Cardiac muscle cell (in vitro differentiated cells and primary cell): ENCODE results near the gene ACTBL2. TPM values are rescaled to one million over a fixed set of nuclear protein-coding genes. Genes with fewer than 3 reads are reported as not detected.

Experiments
- DNase-seq, 2 donors: peaks; one replicate each; pipeline versions ENCODE4 v3.0.0 to v3.0.0-alpha.2; 2010 to 2017; ENCODE audit warnings: low read depth in 1 of 2, low spot score in 1 of 2
- H3K27ac ChIP-seq: fragments of 200-600 bp; sonication (generic); 2 replicates; pipeline ENCODE4 v1.5.1; 2016
- H3K27me3 ChIP-seq: fragments of 200-600 bp; sonication (generic); 2 replicates; pipeline ENCODE4 v1.6.0; 2016; ENCODE audit warnings: control low read depth
- H3K36me3 ChIP-seq: fragments of 200-600 bp; sonication (generic); 2 replicates; pipeline ENCODE4 v1.5.1; 2016; ENCODE audit warnings: control low read depth
- H3K4me1 ChIP-seq: fragments of 200-600 bp; sonication (generic); 2 replicates; pipeline ENCODE4 v1.8.1; 2017; ENCODE audit warnings: low read depth, mild to moderate bottlenecking, mixed run types
- H3K4me3 ChIP-seq: fragments of 200-600 bp; sonication (generic); 2 replicates; pipeline ENCODE4 v1.5.1; 2016; ENCODE audit warnings: mild to moderate bottlenecking
- H3K9me3 ChIP-seq: fragments of 200-600 bp; sonication (generic); 2 replicates; pipeline ENCODE4 v1.5.1; 2017; ENCODE audit warnings: low read depth, mild to moderate bottlenecking, control low read depth
- CTCF ChIP-seq: IDR thresholded peaks from 2 replicates; pipeline ENCODE4 v1.5.1; 2012; ENCODE audit warnings: low read depth, mild to moderate bottlenecking, low read length
- polyA plus RNA-seq: library from polyadenylated mRNA; unstranded; fragments of >200 nt; fragmentation: Nextera tagmentation; extraction: Ambion mirVana; gene quantifications from 2 replicates; pipeline ENCODE4 v1.2.1, GENCODE V29; 2016
- total RNA-seq: library from RNA; depleted of rRNA; stranded (reverse); fragments of >200 nt; gene quantifications from 2 replicates; pipeline ENCODE4 v1.2.3, GENCODE V29; 2016

Gene ACTBL2
- total and polyA plus RNA-seq, 2 experiments from 2014 or later = not detected

- H3K4me1 ChIP-seq = peaks cover 35% of the 10 kb centered on the region
- no peak for TF ChIP-seq CTCF
- H3K27me3 ChIP-seq = no peaks in the 10 kb centered on the region
- DNase-seq = no peak
- no peaks in the 10 kb centered on the region for H3K36me3 ChIP-seq
- H3K27ac ChIP-seq = peak overlapping the region; percentile 95
- no peak overlapping the region for H3K4me3 ChIP-seq
- H3K9me3 ChIP-seq = no peaks in the 10 kb centered on the region
Observed at GRCh38 chr5:57445705-57446037, 36.9 kb downstream of the ACTBL2 start.

DNA sequence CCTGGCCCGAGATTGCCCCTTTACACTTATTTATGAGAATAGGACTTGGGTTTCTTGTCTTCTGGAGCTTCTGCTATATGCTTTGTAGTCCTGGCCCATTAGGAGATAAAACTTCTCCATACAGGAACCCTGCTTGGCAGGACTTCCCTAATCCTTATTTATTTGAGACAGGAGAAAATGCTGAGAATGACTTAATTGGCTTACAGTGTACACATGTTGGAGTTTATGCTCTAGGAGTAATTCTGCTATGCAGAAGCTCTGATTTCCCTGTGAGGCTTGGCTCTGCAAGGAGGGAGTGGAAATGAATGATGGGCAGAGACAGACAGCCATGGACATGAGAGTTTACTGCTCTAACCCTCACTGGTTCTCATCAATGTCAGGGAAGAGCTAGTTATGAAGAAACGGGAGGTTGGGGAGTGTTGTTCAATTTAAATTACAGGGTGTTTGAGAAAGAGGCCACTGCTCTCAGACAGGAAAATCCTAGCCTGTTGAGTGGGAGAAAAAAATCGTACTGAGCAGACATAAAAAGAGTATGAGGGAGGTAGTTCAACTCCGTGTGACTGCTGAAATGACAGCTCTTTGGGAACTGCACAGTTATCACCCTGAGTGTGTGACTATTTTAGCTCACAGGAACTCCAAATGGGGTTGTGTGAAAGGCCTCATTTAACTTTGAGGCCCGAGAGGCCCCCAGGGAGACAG, 37.5 kb downstream of the ACTBL2 start:
- DNase-seq = peak in 1 of 2 donors; percentile 65
- peaks cover 35% of the 10 kb centered on the region for H3K4me1 ChIP-seq
- H3K27ac ChIP-seq = peak overlapping the region; percentile 95
- no peaks in the 10 kb centered on the region for H3K27me3 ChIP-seq
- no peak for TF ChIP-seq CTCF
- no peaks in the 10 kb centered on the region for H3K9me3 ChIP-seq
- no peaks in the 10 kb centered on the region for H3K36me3 ChIP-seq
- H3K4me3 ChIP-seq = no peak overlapping the region

DNA sequence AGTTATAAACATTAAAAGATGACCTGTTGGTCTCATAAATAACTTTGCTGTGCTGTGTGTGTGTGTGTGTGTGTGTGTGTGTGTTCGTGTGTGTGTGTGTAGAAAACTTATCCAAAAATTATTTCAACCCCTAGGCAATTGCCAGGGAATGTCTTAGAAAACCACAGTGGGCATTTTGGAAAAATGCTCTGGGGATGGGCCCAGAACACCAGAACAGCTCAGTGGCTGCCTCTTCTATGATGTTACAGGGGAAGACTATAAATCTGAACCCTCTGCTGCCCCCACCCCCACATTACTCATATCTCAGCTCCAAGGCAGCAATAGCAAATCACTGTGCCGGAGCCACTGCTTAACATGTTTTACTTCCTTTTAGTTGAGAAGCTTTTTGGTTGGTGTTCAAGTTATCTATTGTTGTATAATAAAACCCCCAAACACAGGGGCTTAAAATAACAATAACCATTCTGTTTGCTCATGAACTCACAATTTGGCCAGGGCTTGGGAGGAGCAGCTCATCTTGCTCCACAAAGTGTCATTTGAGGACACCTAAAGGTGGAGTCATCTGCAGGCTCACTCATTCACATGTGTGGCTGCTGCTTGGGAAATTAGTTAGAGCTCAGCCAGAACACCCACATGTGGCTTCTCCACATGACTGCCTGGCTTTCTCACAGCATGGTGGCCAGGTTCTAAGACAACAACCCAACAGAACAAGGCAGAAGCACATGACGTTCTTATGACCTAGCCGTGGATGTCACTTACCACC, 40.4 kb downstream of the ACTBL2 start:
- no peak overlapping the region for H3K4me3 ChIP-seq
- peak in 1 of 2 donors; percentile 97 for DNase-seq
- no peak for TF ChIP-seq CTCF
- no peaks in the 10 kb centered on the region for H3K9me3 ChIP-seq
- H3K27ac ChIP-seq = peak overlapping the region; percentile 71
- H3K27me3 ChIP-seq = no peaks in the 10 kb centered on the region
- peaks cover 29% of the 10 kb centered on the region for H3K4me1 ChIP-seq
- no peaks in the 10 kb centered on the region for H3K36me3 ChIP-seq

GRCh38 chr5:57441557-57441956, 41.1 kb downstream of the ACTBL2 start:
- TF ChIP-seq CTCF = no peak
- Histone ChIP-seq H3K4me1 (peaks cover 25% of the 10 kb centered on the region), H3K9me3 (no peaks in the 10 kb centered on the region), H3K27ac (peak overlapping the region; percentile 71), H3K36me3 (no peaks in the 10 kb centered on the region), H3K27me3 (no peaks in the 10 kb centered on the region), H3K4me3 (no peak overlapping the region)
- peak in 1 of 2 donors; percentile 98 for DNase-seq

DNA sequence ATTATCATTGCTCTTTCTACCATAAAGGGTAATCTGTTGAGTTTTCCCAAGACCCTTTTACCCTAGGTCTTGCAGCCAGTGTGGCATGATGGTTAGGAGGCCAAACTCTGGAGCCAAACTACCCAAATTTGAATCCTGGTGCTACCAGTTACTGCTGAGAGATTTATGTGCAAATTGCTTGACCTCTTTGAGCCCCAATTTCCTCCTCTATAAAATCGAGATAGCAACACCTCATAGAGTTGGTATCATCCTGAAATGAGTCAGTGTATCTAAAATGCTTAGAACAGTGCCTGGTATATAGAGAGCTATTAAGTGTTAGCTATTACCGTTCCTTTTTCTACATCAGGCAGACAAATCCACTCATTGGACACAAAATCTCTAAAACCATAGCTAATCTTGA, 43.0 kb downstream of the ACTBL2 start:
- no peak for DNase-seq
- no peak overlapping the region for H3K4me3 ChIP-seq
- no peak overlapping the region for H3K27ac ChIP-seq
- peaks cover 9% of the 10 kb centered on the region for H3K4me1 ChIP-seq
- TF ChIP-seq CTCF = no peak
- no peaks in the 10 kb centered on the region for H3K9me3 ChIP-seq
- H3K27me3 ChIP-seq = no peaks in the 10 kb centered on the region
- H3K36me3 ChIP-seq = no peaks in the 10 kb centered on the region
